Ectodermal cell (in vitro differentiated cells): ENCODE measurements around the gene CHDH.

ENCODE experiments used
- H3K27ac ChIP-seq: 2 replicates; pipeline ENCODE4 v1.7.0; 2013; ENCODE audit warnings: mild to moderate bottlenecking, low read depth, low read length; ENCODE audit not compliant: insufficient read depth, poor library complexity, severe bottlenecking
- H3K27me3 ChIP-seq: 2 replicates; pipeline ENCODE4 v1.7.0; 2013; ENCODE audit warnings: mild to moderate bottlenecking, low read length; ENCODE audit not compliant: insufficient read depth, control insufficient read depth, poor library complexity, severe bottlenecking
- H3K36me3 ChIP-seq: one replicate; pipeline ENCODE4 v1.7.0; 2013; ENCODE audit warnings: low read length; ENCODE audit not compliant: control insufficient read depth, insufficient read depth
- H3K4me1 ChIP-seq: one replicate; pipeline ENCODE4 v1.7.0; 2013; ENCODE audit warnings: low read length; ENCODE audit not compliant: control insufficient read depth, insufficient read depth
- H3K4me3 ChIP-seq: 2 replicates; pipeline ENCODE4 v1.7.0; 2013; ENCODE audit warnings: low read depth, low read length, control low read depth; ENCODE audit not compliant: insufficient read depth
- H3K9me3 ChIP-seq: 2 replicates; pipeline ENCODE4 v1.7.0; 2013; ENCODE audit warnings: mild to moderate bottlenecking, low read length, moderate library complexity; ENCODE audit not compliant: control insufficient read depth
- WGBS, 2 experiments: methylation state at CpG; one replicate each; pipeline ENCODE4 v1.1.7; 2013; ENCODE audit warnings: missing lambda C conversion rate in 2 of 2; 5-methylcytosine and 5-hydroxymethylcytosine counted together

Gene CHDH

GRCh38 chr3:53809267-53809666 lies 37.0 kb downstream of the CHDH start:
- H3K36me3 ChIP-seq = no peaks in the 10 kb centered on the region
- no peak overlapping the region for H3K27ac ChIP-seq
- peaks cover 1% of the 10 kb centered on the region for H3K4me1 ChIP-seq
- no peak overlapping the region for H3K4me3 ChIP-seq
- no peaks in the 10 kb centered on the region for H3K9me3 ChIP-seq
- no peaks in the 10 kb centered on the region for H3K27me3 ChIP-seq
- 93 to 94% methylated on average over 12 of the region's 12 CpGs for WGBS, 2 experiments

GRCh38 chr3:53808496-53808895 lies 37.7 kb downstream of the CHDH start:
- no peaks in the 10 kb centered on the region for H3K36me3 ChIP-seq
- WGBS, 2 experiments = 94 to 97% methylated on average over 13 of the region's 13 CpGs
- H3K27me3 ChIP-seq = no peaks in the 10 kb centered on the region
- H3K9me3 ChIP-seq = no peaks in the 10 kb centered on the region
- H3K4me3 ChIP-seq = no peak overlapping the region
- H3K27ac ChIP-seq = no peak overlapping the region
- peaks cover 4% of the 10 kb centered on the region for H3K4me1 ChIP-seq

GRCh38 chr3:53807117-53807810 lies 39.0 kb downstream of the CHDH start:
- Histone ChIP-seq H3K36me3 (no peaks in the 10 kb centered on the region), H3K4me3 (no peak overlapping the region), H3K27me3 (no peaks in the 10 kb centered on the region), H3K9me3 (no peaks in the 10 kb centered on the region), H3K27ac (no peak overlapping the region), H3K4me1 (peaks cover 4% of the 10 kb centered on the region)
- 91 to 93% methylated on average over 15 of the region's 15 CpGs for WGBS, 2 experiments

- WGBS, 2 experiments = 89 to 91% methylated on average over 10 of the region's 10 CpGs
- H3K4me1 ChIP-seq = peaks cover 4% of the 10 kb centered on the region
- no peaks in the 10 kb centered on the region for H3K9me3 ChIP-seq
- H3K36me3 ChIP-seq = no peaks in the 10 kb centered on the region
- no peak overlapping the region for H3K4me3 ChIP-seq
- H3K27ac ChIP-seq = no peak overlapping the region
- H3K27me3 ChIP-seq = no peaks in the 10 kb centered on the region
Measured at GRCh38 chr3:53806182-53807116, 39.8 kb downstream of the CHDH start.

- Histone ChIP-seq H3K9me3 (no peaks in the 10 kb centered on the region), H3K27me3 (no peaks in the 10 kb centered on the region)
- WGBS, 2 experiments = 90% methylated on average over 4 of the region's 4 CpGs
Measured at GRCh38 chr3:53805463-53806159, 40.6 kb downstream of the CHDH start.

GRCh38 chr3:53804697-53805462 lies 41.3 kb downstream of the CHDH start:
- Histone ChIP-seq H3K27me3 (no peaks in the 10 kb centered on the region), H3K27ac (no peak overlapping the region), H3K4me1 (peaks cover 4% of the 10 kb centered on the region), H3K9me3 (no peaks in the 10 kb centered on the region), H3K36me3 (no peaks in the 10 kb centered on the region), H3K4me3 (no peak overlapping the region)
- WGBS, 2 experiments = 86 to 90% methylated on average over 14 of the region's 14 CpGs

More at GRCh38 chr3:53805463-53806159, 40.6 kb downstream of the CHDH start:
- Histone ChIP-seq H3K4me3 (no peak overlapping the region), H3K4me1 (peaks cover 4% of the 10 kb centered on the region), H3K27ac (no peak overlapping the region), H3K36me3 (no peaks in the 10 kb centered on the region)

- no peaks in the 10 kb centered on the region for H3K27me3 ChIP-seq
- H3K36me3 ChIP-seq = no peaks in the 10 kb centered on the region
- 89% methylated on average over 20 of the region's 20 CpGs for WGBS, 2 experiments
- no peak overlapping the region for H3K4me3 ChIP-seq
- no peaks in the 10 kb centered on the region for H3K9me3 ChIP-seq
- peaks cover 4% of the 10 kb centered on the region for H3K4me1 ChIP-seq
- no peak overlapping the region for H3K27ac ChIP-seq
Measured at GRCh38 chr3:53803816-53804695, 42.2 kb downstream of the CHDH start.

- no peaks in the 10 kb centered on the region for H3K36me3 ChIP-seq
- no peak overlapping the region for H3K4me3 ChIP-seq
- H3K27ac ChIP-seq = no peak overlapping the region
- WGBS, 2 experiments = 93% methylated on average over 18 of the region's 18 CpGs
- no peaks in the 10 kb centered on the region for H3K9me3 ChIP-seq
- H3K27me3 ChIP-seq = no peaks in the 10 kb centered on the region
- H3K4me1 ChIP-seq = peaks cover 4% of the 10 kb centered on the region
Measured at GRCh38 chr3:53803124-53803815, 42.9 kb downstream of the CHDH start.
